ENCODE results near the gene BRINP3.

Gene BRINP3

GRCh38 chr1:190104961-190105360, 372.7 kb downstream of the BRINP3 start:
- no peak for DNase-seq (ENCODE audit: low read depth)

GRCh38 chr1:190102757-190103326, 374.8 kb downstream of the BRINP3 start:
- DNase-seq (ENCODE audit: low read depth), result no peak

GRCh38 chr1:190101756-190102155, 375.9 kb downstream of the BRINP3 start:
- DNase-seq (ENCODE audit: low read depth), result no peak

GRCh38 chr1:190098756-190099155, 378.9 kb downstream of the BRINP3 start:
- no peak for DNase-seq (ENCODE audit: low read depth)

GRCh38 chr1:190098107-190098506, 379.6 kb downstream of the BRINP3 start:
- no peak for DNase-seq (ENCODE audit: low read depth)

GRCh38 chr1:190095596-190095995, 382.1 kb downstream of the BRINP3 start:
- DNase-seq (ENCODE audit: low read depth), result no peak

- no peak for DNase-seq (ENCODE audit: low read depth)
These were observed 393.1 kb downstream of the BRINP3 start for GRCh38 chr1:190084552-190084951.

- DNase-seq (ENCODE audit: low read depth), result no peak
These were observed 409.4 kb downstream of the BRINP3 start for GRCh38 chr1:190068304-190068703.

- peak; percentile 33 for DNase-seq (ENCODE audit: low read depth)
These were observed 410.1 kb downstream of the BRINP3 start for GRCh38 chr1:190067592-190067991.

- DNase-seq (ENCODE audit: low read depth), result no peak
These were observed 411.7 kb downstream of the BRINP3 start for GRCh38 chr1:190066011-190066410.

- no peak for DNase-seq (ENCODE audit: low read depth)
These were observed 428.4 kb downstream of the BRINP3 start for GRCh38 chr1:190049314-190049713.
